ENCODE results near the gene C12orf76.
A peak's percentile ranks its signal among the peaks of the same experiment; 100 is the strongest.
"Not testable (repeated sequence)": the region's sequence is repeated elsewhere in the genome, so short reads cannot be mapped to it uniquely, and the experiment has no call there.

Gene C12orf76

DNA sequence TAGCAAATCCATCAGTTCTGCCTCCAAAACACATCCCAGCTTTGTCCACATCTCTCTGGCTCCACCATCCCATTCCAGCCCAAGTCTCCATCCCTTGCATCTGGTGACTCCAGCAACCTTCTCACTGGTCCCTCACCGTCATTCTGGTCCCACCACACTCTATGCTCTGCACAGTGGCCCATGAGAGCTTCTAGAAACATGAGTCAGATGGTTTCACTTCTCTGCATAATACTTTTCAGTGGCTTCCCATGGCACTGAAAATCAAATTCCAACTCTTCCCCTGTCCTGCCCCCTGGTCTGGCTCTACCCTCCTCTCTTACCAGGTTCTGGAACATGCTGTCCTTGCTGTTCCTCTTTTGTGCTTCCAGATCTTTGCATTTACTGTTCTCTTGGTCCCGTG lies 17.2 kb upstream of the C12orf76 start:
- DNase-seq: no peak

DNA sequence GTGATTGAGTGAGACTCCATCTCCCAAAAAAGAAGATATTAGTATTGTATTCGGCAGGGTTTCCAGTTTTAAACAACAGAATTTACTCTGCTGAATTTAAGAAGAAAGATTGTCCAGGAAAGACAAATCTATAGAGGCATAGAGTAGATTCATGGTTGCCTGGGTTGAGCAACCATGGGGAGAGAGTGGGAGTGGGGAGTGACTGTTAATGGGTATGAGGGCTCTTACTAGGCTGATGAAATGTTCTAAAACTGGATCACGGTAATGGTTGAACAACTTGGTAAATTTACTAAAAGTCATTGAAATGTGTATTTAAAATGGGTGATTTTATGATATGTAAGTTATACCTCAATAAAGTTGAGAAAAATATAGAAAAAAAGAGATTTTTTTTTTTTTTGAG lies 13.9 kb upstream of the C12orf76 start:
- DNase-seq: no peak

DNA sequence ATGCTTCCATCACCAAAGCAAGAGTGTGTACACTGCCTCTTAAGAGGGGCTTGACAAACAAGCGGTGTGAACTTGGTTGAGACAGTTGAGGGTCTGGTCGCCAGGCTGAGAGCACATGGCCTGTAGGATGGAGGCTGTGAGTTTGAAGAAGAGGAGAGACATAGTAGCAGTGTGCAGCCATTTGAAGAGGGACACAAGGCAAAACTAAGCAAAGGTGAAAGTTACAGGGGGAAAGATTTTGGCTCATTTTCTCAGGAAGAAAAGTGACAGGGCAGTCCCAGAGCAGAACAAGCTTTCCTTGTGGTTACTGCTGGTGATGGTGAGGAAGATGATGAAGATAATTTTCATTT lies 11.3 kb upstream of the C12orf76 start:
- no peak for DNase-seq

GRCh38 chr12:110058875-110059615 lies 10.7 kb upstream of the C12orf76 start:
- DNase-seq: peak in 14 of 58 donors; percentile 3 to 30 (median 12)

- DNase-seq: not testable (repeated sequence)
Measured at GRCh38 chr12:110056643-110057042, 8.3 kb upstream of the C12orf76 start.

GRCh38 chr12:110055375-110056352 lies 7.3 kb upstream of the C12orf76 start:
- DNase-seq: peak in 1 of 58 donors; percentile 9

- DNase-seq: no peak
Measured at GRCh38 chr12:110050927-110051326, 2.6 kb upstream of the C12orf76 start.

DNA sequence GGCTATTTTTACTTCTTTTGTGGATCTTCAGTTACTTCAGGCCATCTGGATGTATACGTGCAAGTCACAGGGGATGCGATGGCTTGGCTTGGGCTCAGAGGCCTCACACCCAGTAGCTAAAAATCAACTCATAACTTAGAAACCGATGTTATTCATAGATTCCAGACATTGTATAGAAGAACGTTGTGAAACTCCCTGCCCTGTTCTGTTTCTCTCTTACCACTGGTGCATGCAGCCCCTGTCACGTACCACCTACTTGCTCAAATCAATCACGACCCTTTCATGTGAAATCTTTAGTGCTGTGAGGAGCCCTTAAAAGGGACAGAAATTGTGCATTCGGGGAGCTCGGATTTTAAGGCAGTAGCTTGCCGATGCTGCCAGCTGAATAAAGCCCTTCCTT lies 1.3 kb upstream of the C12orf76 start:
- not testable (repeated sequence) for DNase-seq

GRCh38 chr12:110049034-110049433 lies 712 bp upstream of the C12orf76 start:
- DNase-seq: not testable (repeated sequence)

GRCh38 chr12:110047297-110047940 lies 903 bp downstream of the C12orf76 start:
- no peak for DNase-seq

GRCh38 chr12:110046451-110047187 lies 1.7 kb downstream of the C12orf76 start:
- no peak for DNase-seq

DNA sequence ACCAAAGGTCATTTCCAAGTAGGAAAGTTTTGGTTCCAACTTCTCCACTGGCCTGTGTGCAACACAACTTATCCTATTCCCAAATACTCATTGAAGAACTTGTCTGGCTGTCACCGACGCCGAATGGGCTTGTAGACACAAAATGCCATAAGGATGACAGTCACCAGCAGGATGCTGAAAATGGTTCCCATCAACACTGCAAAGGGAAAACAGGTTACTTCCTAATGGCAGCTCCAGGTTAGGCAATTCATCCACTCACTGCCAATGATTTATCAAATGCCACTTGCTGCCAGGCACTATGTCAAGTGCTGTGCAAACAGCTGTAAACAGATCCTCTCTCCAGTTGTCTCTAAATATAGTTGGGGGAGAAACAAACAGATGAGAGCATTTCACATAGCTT lies 6.1 kb downstream of the C12orf76 start:
- DNase-seq: no peak

GRCh38 chr12:110039085-110039807 lies 9.1 kb downstream of the C12orf76 start:
- DNase-seq: no peak

DNA sequence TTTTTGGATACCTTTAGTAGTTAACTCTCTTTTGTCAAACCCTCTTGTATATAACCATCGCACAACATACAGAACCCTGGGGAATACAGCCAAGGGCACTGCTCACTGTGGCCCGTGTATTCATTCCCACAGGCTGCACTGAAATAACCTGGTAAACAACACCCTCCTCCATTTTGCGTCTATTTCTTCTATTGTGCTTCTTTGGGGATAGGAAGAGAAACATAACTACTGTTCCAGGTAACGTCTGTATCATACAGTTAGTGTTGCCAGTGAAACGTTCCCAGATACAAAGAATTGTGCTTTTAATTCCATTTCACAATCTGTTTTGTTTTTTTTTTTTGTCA lies 9.6 kb downstream of the C12orf76 start:
- DNase-seq: no peak

DNA sequence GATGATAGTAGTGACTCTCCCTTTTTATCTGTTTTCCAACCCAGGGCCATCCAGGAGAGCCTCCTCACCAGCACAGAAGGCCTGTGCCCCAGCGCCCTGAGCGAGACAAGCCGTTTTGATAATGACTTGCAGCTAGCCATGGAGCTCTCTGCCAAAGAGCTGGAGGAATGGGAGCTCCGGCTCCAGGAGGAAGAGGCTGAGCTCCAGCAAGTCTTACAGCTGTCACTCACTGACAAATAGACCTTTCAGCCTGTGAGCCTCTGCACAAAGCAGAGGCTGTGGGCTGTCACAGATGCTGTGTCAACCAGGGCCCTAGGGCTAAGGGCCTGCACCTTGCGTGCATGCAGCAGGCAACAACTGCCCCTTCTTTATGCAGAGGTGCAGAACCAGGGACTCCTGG lies 11.0 kb downstream of the C12orf76 start:
- DNase-seq: peak in 28 of 58 donors; percentile 5 to 76 (median 40)

DNA sequence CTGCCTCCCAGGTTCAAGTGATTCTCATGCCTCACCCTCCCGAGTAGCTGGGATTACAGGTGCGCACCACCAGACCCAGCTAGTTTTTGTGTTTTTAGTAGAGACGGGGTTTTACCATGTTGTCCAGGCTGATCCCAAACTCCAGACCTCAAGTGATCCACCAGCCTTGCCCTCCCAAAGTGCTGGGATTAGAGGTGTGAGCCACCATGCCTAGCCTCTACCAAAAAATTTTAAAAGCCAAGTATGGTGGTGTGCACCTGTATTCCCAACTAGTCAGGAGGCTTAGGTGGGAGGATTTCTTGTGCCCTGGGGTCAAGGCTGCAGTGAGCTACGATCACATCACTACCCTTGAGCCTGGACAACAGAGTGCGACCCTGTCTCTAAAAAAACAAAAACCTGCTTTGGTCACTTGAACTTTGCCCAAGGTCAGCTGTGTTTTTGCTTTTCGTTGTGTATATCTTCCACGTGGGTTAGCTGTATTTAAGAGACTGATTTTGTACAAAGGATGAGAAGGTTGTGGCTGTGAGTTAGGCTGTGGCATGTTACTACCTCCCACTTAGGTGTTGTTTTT lies 12.7 kb downstream of the C12orf76 start:
- DNase-seq: no peak

DNA sequence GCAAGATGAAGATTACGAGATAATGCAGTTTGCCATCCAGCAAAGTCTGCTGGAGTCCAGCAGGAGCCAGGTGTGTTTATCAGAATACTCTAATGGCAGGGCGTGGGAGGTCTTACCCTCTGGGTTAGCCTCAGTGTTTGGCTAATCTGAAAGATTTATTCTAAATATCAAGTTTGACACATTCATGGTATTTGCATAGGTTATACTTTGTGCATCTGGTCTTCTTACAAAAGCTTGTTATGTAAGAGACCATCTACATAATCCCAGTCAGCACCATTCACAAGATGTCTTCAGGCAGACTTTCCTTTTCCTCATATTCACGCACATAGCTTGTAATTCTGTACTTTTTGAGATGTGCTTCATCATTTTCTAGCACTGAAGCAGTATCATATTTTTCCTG lies 14.4 kb downstream of the C12orf76 start:
- no peak for DNase-seq

- DNase-seq: no peak
Measured at GRCh38 chr12:110029290-110029815, 19.0 kb downstream of the C12orf76 start.

GRCh38 chr12:110028323-110028722 lies 20.0 kb downstream of the C12orf76 start:
- no peak for DNase-seq

- no peak for DNase-seq
Measured at GRCh38 chr12:110024051-110024450, 24.3 kb downstream of the C12orf76 start.

Measured in anterior cingulate cortex (tissue), 58 donors.